Activated CD4-positive, CD25-positive, alpha-beta regulatory T cell (primary cell): ENCODE measurements around the gene FOXI2.

ENCODE experiments used
- DNase-seq, 4 experiments: peaks; one replicate each; lab custom pipeline; 2025; lab: John Stamatoyannopoulos, UW

Gene FOXI2

GRCh38 chr10:127743205-127743604, 6.2 kb downstream of the FOXI2 start:
- DNase-seq = no peak

GRCh38 chr10:127744956-127745355, 8.0 kb downstream of the FOXI2 start:
- DNase-seq = no peak

GRCh38 chr10:127745861-127746260, 8.9 kb downstream of the FOXI2 start:
- no peak for DNase-seq

- DNase-seq = no peak
Measured at GRCh38 chr10:127755753-127756152, 18.8 kb downstream of the FOXI2 start.

- no peak for DNase-seq
Measured at GRCh38 chr10:127756264-127756663, 19.3 kb downstream of the FOXI2 start.

- no peak for DNase-seq
Measured at GRCh38 chr10:127757033-127757432, 20.0 kb downstream of the FOXI2 start.

GRCh38 chr10:127759276-127759675, 22.3 kb downstream of the FOXI2 start:
- no peak for DNase-seq

GRCh38 chr10:127762925-127763324, 25.9 kb downstream of the FOXI2 start:
- DNase-seq = no peak

GRCh38 chr10:127774766-127775559, 38.0 kb downstream of the FOXI2 start:
- no peak for DNase-seq

GRCh38 chr10:127776816-127777215, 39.8 kb downstream of the FOXI2 start:
- DNase-seq = no peak

GRCh38 chr10:127781412-127781811, 44.4 kb downstream of the FOXI2 start:
- DNase-seq = no peak

GRCh38 chr10:127787873-127788272, 50.9 kb downstream of the FOXI2 start:
- DNase-seq = no peak

- no peak for DNase-seq
Measured at GRCh38 chr10:127790066-127790624, 53.2 kb downstream of the FOXI2 start.
